KMS-11 (cell line): ENCODE results near the gene PHF23.

Experiments
- H2AFZ ChIP-seq: fragments of 200-600 bp; sonication (generic); 2 replicates; pipeline ENCODE4 v1.6.1; 2016; ENCODE audit warnings: antibody characterized with exemption, mixed run types, low read depth
- H3K27ac ChIP-seq: fragments of 200-600 bp; sonication (generic); 2 replicates; pipeline ENCODE4 v1.6.1; 2016; ENCODE audit warnings: mild to moderate bottlenecking, mixed run types
- H3K27me3 ChIP-seq: fragments of 200-600 bp; sonication (generic); 2 replicates; pipeline ENCODE4 v1.6.1; 2017; ENCODE audit warnings: mild to moderate bottlenecking, low read depth, mixed run types, moderate library complexity; ENCODE audit not compliant: insufficient read depth
- H3K36me3 ChIP-seq: fragments of 200-600 bp; sonication (generic); 2 replicates; pipeline ENCODE4 v1.6.1; 2017; ENCODE audit warnings: mild to moderate bottlenecking, mixed run types; ENCODE audit not compliant: insufficient read depth
- H3K4me1 ChIP-seq: fragments of 200-600 bp; sonication (generic); 2 replicates; pipeline ENCODE4 v1.6.1; 2016; ENCODE audit warnings: mild to moderate bottlenecking, low read depth, mixed run types; ENCODE audit not compliant: poor library complexity, severe bottlenecking
- H3K4me2 ChIP-seq: fragments of 200-600 bp; sonication (generic); 2 replicates; pipeline ENCODE4 v1.7.0; 2016; ENCODE audit warnings: mild to moderate bottlenecking, mixed run types
- H3K4me3 ChIP-seq: fragments of 200-600 bp; sonication (generic); IDR thresholded peaks from 2 replicates; pipeline ENCODE4 v1.6.1; 2017; ENCODE audit warnings: low read depth, low read length, mixed read lengths; ENCODE audit not compliant: insufficient read depth
- H3K79me2 ChIP-seq: fragments of 200-600 bp; sonication (generic); 2 replicates; pipeline ENCODE4 v1.6.1; 2016; ENCODE audit warnings: low read depth, mixed run types; ENCODE audit not compliant: insufficient read depth
- H3K9ac ChIP-seq: fragments of 200-600 bp; sonication (generic); 2 replicates; pipeline ENCODE4 v1.6.1; 2016; ENCODE audit warnings: mild to moderate bottlenecking, mixed run types
- H4K20me1 ChIP-seq: fragments of 200-600 bp; sonication (generic); 2 replicates; pipeline ENCODE4 v1.6.1; 2016; ENCODE audit warnings: mild to moderate bottlenecking, mixed run types; ENCODE audit not compliant: insufficient read depth
- TF ChIP-seq, protein P1 (sequence below): fragments of 200-600 bp; sonication (generic); conservative IDR thresholded peaks from 2 replicates; pipeline ENCODE4 v1.6.1; 2017; ENCODE audit warnings: low read depth, mild to moderate bottlenecking, antibody characterized with exemption, low read length, moderate library complexity, mixed read lengths

Gene PHF23

DNA sequence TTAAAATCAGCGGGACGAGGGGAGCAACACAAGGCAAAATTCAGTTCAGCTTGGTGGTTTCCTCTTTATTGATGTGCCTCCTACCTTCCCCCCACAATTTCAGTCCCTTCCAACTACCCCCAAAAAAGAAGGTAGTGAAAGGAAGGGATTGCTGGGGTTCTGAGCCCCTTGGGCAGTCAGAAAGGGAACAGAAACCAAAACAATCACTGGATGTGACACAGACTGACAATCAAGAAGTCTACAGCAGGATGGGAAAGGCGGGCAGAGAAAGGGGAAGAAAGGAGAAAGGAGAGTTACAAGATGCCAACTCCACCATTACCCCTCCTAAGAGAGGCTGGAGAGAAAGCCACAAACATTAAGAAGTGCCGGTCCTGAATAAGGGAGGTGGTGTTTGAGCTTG, 1.1 kb upstream of the PHF23 start:
- TF ChIP-seq, protein P1, sequence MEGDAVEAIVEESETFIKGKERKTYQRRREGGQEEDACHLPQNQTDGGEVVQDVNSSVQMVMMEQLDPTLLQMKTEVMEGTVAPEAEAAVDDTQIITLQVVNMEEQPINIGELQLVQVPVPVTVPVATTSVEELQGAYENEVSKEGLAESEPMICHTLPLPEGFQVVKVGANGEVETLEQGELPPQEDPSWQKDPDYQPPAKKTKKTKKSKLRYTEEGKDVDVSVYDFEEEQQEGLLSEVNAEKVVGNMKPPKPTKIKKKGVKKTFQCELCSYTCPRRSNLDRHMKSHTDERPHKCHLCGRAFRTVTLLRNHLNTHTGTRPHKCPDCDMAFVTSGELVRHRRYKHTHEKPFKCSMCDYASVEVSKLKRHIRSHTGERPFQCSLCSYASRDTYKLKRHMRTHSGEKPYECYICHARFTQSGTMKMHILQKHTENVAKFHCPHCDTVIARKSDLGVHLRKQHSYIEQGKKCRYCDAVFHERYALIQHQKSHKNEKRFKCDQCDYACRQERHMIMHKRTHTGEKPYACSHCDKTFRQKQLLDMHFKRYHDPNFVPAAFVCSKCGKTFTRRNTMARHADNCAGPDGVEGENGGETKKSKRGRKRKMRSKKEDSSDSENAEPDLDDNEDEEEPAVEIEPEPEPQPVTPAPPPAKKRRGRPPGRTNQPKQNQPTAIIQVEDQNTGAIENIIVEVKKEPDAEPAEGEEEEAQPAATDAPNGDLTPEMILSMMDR = no peak
- no peaks in the 10 kb centered on the region for H4K20me1 ChIP-seq
- no peak overlapping the region for H2AFZ ChIP-seq
- H3K79me2 ChIP-seq = no peaks in the 10 kb centered on the region
- H3K36me3 ChIP-seq = no peaks in the 10 kb centered on the region
- no peak overlapping the region for H3K4me2 ChIP-seq
- no peaks in the 10 kb centered on the region for H3K27me3 ChIP-seq
- no peak overlapping the region for H3K9ac ChIP-seq
- H3K27ac ChIP-seq = no peak overlapping the region
- no peaks in the 10 kb centered on the region for H3K4me1 ChIP-seq
- H3K4me3 ChIP-seq = no peak overlapping the region

DNA sequence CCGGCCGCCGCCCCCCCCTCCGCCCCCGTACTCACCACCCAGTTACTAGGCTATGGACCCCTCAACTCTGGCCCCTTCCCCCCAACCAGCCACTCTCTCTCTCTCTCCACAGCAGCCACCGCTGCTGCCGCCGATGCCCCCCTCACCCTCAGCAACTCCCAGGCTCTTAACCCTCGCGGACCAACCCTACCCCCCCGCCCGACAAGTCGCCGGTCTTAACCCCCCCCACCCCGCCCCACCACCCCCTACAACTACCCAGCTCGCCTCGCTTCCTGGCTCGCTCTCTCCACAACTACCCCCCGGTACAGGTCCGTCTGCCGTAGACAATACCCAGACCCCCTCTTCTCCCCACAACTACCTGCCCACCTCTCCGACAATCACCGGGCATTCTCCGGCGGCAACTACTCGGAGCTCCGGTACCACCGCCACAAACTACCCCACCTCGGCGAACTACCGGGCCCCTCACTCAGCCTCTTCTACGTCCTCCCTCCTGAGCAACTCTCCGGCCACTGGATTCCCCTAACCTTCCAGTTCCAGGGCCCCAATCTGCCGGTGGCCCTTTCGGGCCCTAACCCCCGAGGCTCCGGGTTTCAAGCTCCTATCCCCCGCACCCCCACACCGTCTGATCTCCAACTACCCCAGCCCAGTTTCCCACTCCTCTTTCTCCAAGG, 702 bp downstream of the PHF23 start:
- Histone ChIP-seq H3K4me3 (no peak overlapping the region), H3K27ac (peak overlapping the region; percentile 40), H3K4me2 (no peak overlapping the region), H3K79me2 (no peaks in the 10 kb centered on the region), H3K27me3 (no peaks in the 10 kb centered on the region), H2AFZ (no peak overlapping the region), H3K9ac (peak overlapping the region; percentile 59; the same call in 1 of the 2 replicates), H4K20me1 (no peaks in the 10 kb centered on the region), H3K36me3 (no peaks in the 10 kb centered on the region), H3K4me1 (no peaks in the 10 kb centered on the region)
- TF ChIP-seq, protein P1 = no peak

DNA sequence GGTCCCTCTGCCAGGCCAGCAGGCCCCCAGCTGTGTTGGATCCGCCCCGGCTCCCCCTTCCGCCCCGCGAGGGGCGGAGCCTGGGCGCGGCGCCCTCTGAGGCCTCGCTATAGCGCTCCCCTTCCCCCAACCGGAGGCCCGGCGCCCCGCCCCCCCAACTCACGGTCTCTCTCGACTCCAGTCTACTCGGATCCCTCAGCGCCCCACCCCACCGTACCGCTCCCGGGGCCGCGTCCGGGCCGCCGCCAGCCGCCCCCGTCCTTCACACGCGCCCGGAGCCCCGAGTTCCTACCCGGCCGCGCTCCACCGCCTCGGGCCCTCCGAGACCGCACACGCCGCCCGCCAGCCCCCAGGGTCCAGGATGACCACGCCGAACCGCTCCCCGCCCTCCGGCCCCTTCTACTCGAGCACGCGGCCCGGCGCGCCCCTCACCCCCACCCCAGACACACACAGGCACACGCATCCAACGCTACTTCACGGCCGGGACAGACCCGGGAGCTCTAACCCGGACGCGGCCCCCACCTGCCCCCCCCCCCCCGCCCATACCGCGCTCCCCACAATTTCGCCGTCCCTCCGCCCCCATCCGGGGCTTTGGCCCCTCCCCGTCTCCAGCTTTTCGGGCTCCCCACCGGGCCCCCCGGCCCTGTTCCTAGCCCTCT, 1.4 kb downstream of the PHF23 start:
- TF ChIP-seq, protein P1 = no peak
- H3K27ac ChIP-seq = no peak overlapping the region
- H3K79me2 ChIP-seq = no peaks in the 10 kb centered on the region
- no peaks in the 10 kb centered on the region for H4K20me1 ChIP-seq
- no peak overlapping the region for H3K4me3 ChIP-seq
- H2AFZ ChIP-seq = no peak overlapping the region
- no peaks in the 10 kb centered on the region for H3K27me3 ChIP-seq
- no peak overlapping the region for H3K4me2 ChIP-seq
- no peaks in the 10 kb centered on the region for H3K36me3 ChIP-seq
- peak overlapping the region; percentile 41; the same call in 1 of the 2 replicates for H3K9ac ChIP-seq
- H3K4me1 ChIP-seq = no peaks in the 10 kb centered on the region

DNA sequence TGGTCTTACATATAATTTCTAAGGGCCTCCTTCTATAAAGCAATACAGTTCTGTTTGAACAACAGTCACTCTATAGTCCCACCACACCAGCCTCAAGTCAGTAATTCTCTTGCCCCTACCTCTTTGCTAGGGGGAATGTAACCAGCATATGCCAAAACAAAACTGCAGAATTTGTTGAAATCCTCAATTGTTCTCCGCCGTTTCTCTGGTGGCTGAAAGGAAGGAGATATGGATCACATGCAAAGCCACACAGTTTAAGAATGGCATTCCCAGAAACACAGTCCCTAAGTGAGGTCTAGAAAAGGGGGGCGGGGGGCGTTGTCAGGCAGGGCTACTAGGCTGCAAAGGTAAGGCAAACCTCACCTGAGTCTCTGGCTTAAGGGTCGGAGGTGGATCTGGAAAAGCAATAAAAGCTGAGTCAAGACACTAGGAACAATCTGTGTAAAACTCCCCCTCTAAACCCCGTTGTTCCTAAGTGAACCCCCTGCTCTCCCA, 1.9 kb downstream of the PHF23 start:
- no peak overlapping the region for H3K9ac ChIP-seq
- H3K27ac ChIP-seq = no peak overlapping the region
- no peaks in the 10 kb centered on the region for H3K79me2 ChIP-seq
- H3K4me3 ChIP-seq = no peak overlapping the region
- H4K20me1 ChIP-seq = no peaks in the 10 kb centered on the region
- H3K4me1 ChIP-seq = no peaks in the 10 kb centered on the region
- no peak overlapping the region for H2AFZ ChIP-seq
- no peaks in the 10 kb centered on the region for H3K36me3 ChIP-seq
- no peak overlapping the region for H3K4me2 ChIP-seq
- H3K27me3 ChIP-seq = no peaks in the 10 kb centered on the region
- TF ChIP-seq, protein P1 = no peak
